ENCODE data around the gene AFF3.
A peak's percentile ranks its signal among the peaks of the same experiment; 100 is the strongest.
"Not testable (repeated sequence)": the region's sequence is repeated elsewhere in the genome, so short reads cannot be mapped to it uniquely, and the experiment has no call there.

The AFF3 gene

DNA sequence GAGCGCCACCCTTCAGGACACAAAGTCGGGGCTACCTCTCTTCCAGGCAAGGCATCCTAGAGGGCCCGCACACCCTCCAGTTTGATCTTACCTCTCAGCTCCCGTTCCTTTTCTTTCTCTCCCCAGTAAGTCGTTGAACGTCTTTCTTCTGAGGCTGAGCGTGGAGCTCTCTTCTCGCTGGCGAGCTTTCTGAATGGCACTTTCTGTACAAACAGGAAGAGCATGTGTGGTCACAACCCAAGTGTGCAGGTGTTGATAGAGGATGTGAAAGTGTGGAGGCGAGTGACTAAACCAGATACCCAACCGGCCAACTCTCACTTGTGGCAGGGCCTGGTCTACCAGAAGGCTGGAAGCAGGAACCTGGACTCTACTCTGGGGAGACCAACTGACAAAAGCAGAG lies at the start of gene AFF3:
Gene AFF3 (minus strand): TSS at position 198 of the 400 bp plus-strand sequence. CDS start 38,136 bp downstream, outside the sequence.
- no peak for DNase-seq

GRCh38 chr2:100189387-100189786 lies 47.0 kb upstream of the AFF3 start:
- no peak for DNase-seq

GRCh38 chr2:100188326-100188725 lies 45.9 kb upstream of the AFF3 start:
- DNase-seq = no peak

GRCh38 chr2:100186126-100186525 lies 43.7 kb upstream of the AFF3 start:
- no peak for DNase-seq

GRCh38 chr2:100185516-100185915 lies 43.1 kb upstream of the AFF3 start:
- DNase-seq = no peak

- DNase-seq = no peak
These were observed 42.7 kb upstream of the AFF3 start for GRCh38 chr2:100185105-100185504.

DNA sequence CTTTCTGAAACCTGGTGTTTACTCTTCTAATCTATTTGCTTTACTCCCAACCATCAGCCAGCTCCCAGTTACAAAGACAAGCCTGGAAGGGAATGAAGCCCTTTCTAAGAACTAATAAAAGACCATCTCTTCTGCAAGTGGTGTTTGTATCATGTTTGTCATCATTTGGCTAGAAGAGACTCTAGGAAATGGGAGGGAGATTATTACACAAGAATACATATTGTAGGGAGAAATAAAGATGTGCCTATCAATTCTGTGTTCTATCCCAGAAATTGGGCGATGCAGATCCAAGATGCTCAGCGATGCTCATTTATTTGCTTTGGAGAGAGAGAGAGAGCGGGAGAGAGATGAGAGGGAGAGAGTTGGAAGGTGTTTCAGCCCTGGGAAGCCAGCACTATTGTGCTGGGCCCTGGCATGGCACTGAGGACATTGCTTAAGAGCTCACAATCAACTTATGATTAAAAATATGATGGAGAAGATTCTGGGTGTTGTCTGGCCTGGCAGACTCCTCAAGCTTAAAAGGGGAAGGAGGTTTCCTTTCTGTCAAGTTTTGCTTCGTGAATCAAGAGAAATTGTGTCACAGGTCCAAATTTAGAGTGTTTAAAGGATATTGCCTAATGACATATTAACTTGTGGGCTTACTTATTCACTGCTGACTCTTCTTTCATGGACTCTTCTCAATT lies 41.8 kb upstream of the AFF3 start:
- no peak for DNase-seq

DNA sequence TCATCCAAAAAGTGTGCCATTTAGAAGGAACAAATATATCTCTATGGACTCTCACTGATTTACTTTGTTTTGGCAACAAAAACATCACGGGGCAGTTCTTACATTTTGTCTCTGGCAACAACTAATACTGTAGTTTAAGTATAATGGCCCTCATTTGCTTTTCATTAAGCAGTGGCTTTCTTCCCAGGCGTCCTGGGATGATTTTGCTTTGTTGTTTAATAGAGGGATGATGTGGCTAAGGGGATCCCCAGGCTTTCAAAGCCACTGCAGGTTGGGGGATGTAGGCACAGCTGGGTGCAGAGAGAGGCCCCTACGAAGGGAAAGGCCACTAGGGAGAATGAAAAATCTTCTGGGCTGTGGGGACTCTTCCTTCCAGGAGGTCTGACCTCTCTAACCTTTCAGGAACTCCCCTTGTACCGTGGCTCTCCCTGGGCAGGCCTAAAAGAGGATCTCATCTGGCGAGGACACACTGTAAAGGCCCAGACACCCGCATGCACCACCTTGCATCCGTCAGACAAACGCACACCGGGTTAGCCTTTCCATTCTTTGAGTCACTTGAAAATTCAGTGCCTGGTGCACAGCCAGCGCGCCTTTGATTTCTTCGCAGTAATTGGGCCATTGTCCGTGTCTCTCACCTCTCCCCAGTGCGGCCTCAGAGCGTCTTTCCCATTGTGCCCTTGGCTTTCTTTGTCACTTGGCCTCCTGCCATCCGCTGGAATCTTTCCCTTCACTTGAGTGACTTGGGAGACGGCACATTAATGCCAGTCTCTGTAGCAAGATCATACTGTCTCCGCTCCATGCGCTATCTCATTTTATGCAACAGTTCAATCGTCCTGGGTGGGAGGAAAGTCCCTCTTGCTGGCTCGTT lies 40.3 kb upstream of the AFF3 start:
- DNase-seq = no peak

GRCh38 chr2:100180503-100180902 lies 38.1 kb upstream of the AFF3 start:
- no peak for DNase-seq

GRCh38 chr2:100179806-100180205 lies 37.4 kb upstream of the AFF3 start:
- DNase-seq = no peak

DNA sequence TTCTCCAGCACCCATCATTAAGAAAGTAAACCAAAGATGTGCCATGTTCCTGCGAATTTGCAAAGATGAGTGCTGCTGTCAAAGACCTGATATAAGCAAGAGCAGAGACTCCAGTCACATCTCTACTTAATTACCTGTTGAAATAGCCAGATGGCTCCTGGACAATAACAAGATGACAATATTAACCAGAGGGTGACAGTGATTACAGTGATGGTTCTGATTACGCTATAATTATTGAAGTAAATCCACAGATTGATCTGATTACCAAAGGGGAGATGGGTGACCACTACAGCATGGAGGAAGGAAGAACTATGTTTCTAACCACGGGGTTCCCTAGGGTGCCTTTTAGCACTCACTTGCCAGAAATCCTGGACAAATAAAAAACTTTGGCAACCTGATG lies 36.5 kb upstream of the AFF3 start:
- DNase-seq = no peak

DNA sequence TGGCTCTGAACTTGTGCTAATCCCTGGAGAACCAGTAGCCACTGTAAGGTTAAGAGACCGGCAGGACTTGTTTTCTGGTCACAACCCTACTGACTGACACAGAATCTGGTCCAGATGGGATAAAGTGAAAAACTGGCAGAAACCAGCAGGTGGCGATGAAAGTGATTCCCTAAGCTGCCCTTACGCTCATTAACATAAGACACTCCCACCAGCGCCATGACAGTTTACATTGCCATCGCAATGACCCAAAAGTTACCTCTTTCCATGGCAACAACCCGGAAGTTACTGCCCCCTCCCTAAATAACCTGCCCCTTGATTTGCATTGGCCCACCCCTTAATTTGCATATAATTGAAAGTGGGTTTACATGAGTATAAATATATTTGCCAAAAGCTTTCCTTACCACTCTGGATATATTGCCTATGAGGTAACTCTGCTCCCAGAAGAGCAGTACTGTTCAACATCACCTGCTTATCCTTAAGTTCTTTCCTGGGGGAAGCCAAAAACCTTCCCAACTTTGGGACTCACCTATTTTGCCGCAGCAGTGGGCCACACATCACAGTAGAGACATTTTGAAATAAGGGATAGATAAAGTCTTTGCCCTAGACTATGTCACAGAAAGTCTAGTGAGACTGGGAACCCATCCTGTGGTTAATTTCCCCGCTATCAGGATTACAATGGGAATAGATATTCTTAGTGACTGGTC lies 35.8 kb upstream of the AFF3 start:
- DNase-seq = peak; percentile 5

- DNase-seq = no peak
These were observed 34.5 kb upstream of the AFF3 start for GRCh38 chr2:100176925-100177324.

GRCh38 chr2:100174026-100174431 lies 31.6 kb upstream of the AFF3 start:
- no peak for DNase-seq

GRCh38 chr2:100166701-100167100 lies 24.3 kb upstream of the AFF3 start:
- no peak for DNase-seq

DNA sequence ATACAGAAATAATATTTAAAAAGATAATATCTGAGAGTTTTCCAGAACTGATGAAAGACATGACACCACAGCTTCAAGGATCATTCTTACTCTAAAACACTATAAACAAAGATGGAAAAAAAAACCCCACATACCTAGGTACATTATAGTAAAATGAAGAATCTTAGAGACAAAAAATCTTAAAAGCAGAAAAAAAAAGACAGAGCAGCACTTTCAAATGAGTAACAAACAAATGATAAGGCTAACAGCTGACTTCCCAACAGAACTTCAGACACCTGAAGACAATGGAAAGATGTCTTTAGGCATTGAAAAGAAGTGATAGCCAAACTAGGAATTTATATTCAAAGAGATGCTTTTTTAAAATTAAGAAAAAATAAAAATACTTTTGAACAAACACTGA lies 21.2 kb upstream of the AFF3 start:
- DNase-seq = no peak

- no peak for DNase-seq
These were observed 19.7 kb upstream of the AFF3 start for GRCh38 chr2:100161945-100162620.

- DNase-seq = no peak
These were observed 18.0 kb upstream of the AFF3 start for GRCh38 chr2:100160396-100160795.

DNA sequence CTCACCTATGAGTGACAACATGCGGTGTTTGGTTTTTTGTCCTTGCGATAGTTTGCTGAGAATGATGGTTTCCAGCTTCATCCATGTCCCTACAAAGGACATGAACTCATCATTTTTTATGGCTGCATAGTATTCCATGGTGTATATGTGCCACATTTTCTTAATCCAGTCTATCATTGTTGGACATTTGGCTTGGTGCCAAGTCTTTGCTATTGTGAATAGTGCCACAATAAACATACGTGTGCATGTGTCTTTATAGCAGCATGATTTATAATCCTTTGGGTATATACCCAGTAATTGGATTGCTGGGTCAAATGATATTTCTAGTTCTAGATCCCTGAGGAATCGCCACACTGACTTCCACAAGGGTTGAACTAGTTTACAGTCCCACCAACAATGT lies 9.4 kb upstream of the AFF3 start:
- DNase-seq = not testable (repeated sequence)

DNA sequence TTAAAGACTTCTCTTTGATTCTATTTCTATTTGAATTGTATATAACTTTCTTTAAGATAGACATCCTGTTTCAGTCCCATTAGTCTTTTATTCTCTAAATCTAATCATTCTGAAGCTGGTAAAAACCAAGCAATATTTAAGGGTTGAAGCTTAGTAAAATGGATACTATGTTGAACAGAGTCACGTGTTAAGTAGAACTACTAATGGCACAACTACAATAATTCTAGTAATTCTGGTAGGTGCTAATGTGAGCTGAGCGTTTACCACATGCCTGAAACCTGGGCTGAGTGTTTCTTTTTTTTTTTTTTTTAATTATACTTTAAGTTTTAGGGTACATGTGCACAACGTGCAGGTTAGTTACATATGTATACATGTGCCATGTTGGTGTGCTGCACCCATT lies 8.9 kb upstream of the AFF3 start:
- DNase-seq = no peak

DNA sequence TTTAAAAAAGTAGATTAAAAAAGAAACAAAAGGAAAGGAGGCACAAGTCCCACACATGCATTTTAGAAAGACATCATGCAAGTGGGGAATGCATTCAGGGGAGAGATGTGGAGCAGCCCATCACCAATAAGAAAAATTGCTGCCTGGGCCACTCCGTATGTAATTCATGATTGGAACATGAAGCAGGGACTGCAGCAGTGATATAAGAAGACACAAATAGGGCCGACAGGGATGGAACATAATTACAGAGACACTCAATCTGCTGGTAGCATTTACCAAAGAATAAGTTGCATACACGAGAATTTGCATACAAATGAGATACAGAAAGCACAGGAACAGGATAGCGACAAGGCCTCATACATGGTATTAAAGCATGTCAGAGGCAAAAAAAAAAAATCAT lies 6.5 kb upstream of the AFF3 start:
- DNase-seq = no peak

- DNase-seq = no peak
These were observed 4.2 kb upstream of the AFF3 start for GRCh38 chr2:100146657-100146960.

DNA sequence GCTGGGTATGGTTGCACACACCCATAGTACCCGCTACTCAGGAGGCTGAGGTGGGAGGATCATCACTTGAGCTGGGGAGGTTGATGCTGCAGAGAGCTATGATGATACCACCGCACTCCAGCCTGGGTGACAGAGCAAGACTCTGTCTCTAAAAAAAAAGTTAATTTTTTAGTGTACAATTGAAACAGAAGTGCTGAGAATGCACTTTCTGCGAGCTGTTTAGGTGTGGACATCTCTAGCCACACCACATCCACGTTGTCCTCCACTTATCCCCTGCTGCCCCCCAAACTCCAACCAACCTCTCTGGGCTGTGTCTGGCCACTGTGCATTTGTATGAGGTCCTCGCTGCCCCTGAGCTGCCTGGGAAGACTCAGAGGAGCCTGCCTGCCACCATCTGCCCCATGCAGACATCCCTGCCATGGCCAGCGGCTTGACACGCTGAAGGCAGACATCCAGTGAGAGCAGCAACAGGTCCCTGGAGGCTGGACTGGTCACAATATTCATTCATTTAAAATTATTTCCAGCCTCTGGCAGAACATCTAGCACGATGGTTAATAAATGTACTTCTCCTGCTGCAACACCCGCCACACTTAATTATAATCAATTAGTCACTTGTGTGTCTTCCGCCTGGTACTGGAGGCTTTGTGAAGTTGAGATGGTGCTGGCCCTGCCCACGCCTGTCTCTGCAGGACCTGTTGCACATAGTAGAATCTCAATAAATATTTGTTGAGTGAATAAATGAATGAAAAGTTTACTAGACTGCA lies 3.7 kb upstream of the AFF3 start:
- no peak for DNase-seq

Measured in NCI-H1436 (cell line).